Measurements from ENCODE around the gene ZSWIM7. TPM values are rescaled to one million over a fixed set of nuclear protein-coding genes. Genes with fewer than 3 reads are reported as not detected.
"Not testable (repeated sequence)": the region's sequence is repeated elsewhere in the genome, so short reads cannot be mapped to it uniquely, and the experiment has no call there.

Gene ZSWIM7
- total and polyA plus RNA-seq, 2 experiments from 2014 or later: 16.3 to 50.4 TPM

GRCh38 chr17:15941781-15942180 is 57.7 kb downstream of the ZSWIM7 start:
- TF ChIP-seq POLR2AphosphoS5 (IDR thresholded peaks at IDR 0.05; ENCODE audit: low read depth): no peak
- TF ChIP-seq JUNB (IDR thresholded peaks at IDR 0.05; ENCODE audit: unreplicated experiment): no peak
- no peak for TF ChIP-seq EZH2phosphoT487 (IDR thresholded peaks at IDR 0.05; ENCODE audit: unreplicated experiment)
- TF ChIP-seq ZNF114 (CRISPR knock-in tag; IDR thresholded peaks at IDR 0.05): no peak
- TF ChIP-seq ZNF331 (CRISPR knock-in tag; IDR thresholded peaks at IDR 0.05; ENCODE audit: low read depth): no peak
- no peak for TF ChIP-seq NANOG (IDR thresholded peaks at IDR 0.05; ENCODE audit: borderline replicate concordance)
- TF ChIP-seq CTCF (conservative IDR thresholded peaks at IDR 0.05; ENCODE audit: low read depth in 2 of 2): no peak
- TF ChIP-seq STAT1 (IDR thresholded peaks at IDR 0.05; ENCODE audit: unreplicated experiment): no peak
- TF ChIP-seq REST (IDR thresholded peaks at IDR 0.05; ENCODE audit: unreplicated experiment): no peak
- TF ChIP-seq ETS1 (IDR thresholded peaks at IDR 0.05): no peak
- no peak for TF ChIP-seq CREB1 (CRISPR knock-in tag; IDR thresholded peaks at IDR 0.05; ENCODE audit: low read depth)
- no peak overlapping the region for H3K27ac Mint-ChIP-seq
- H3K27ac ChIP-seq (ENCODE audit: low read depth): no peak overlapping the region

GRCh38 chr17:15936481-15936880 is 63.0 kb downstream of the ZSWIM7 start:
- DNase-seq (ENCODE audit: low spot score); H3K9me3 Mint-ChIP-seq; H3K27me3 ChIP-seq (ENCODE audit: insufficient read depth); H3K27ac ChIP-seq (ENCODE audit: low read depth); H3K9me2 ChIP-seq (ENCODE audit: insufficient read depth); H3K27me3 Mint-ChIP-seq (ENCODE audit: insufficient read depth, low read depth, poor library complexity); H3K36me3 ChIP-seq (ENCODE audit: insufficient read depth); ATAC-seq; H3K4me1 Mint-ChIP-seq; H3K4me1 ChIP-seq (ENCODE audit: insufficient read depth); H2AFZ ChIP-seq; H3K4me3 Mint-ChIP-seq; H3K4me2 ChIP-seq; H3K27ac Mint-ChIP-seq; H3F3A ChIP-seq (replicated peaks; ENCODE audit: low read depth); H3K36me3 Mint-ChIP-seq (ENCODE audit: low read depth); H4K20me1 ChIP-seq (replicated peaks; ENCODE audit: insufficient read depth); H3K4me3 ChIP-seq; H3K79me2 ChIP-seq (replicated peaks; ENCODE audit: insufficient read depth): not testable (repeated sequence)

More at GRCh38 chr17:15941781-15942180, 57.7 kb downstream of the ZSWIM7 start:
- H3K4me1 Mint-ChIP-seq: peaks cover 11% of the 10 kb centered on the region
- H3K4me2 ChIP-seq: no peak overlapping the region
- no peak for ATAC-seq
- H3K9me2 ChIP-seq (ENCODE audit: insufficient read depth): no peaks in the 10 kb centered on the region
- H3F3A ChIP-seq (replicated peaks; ENCODE audit: low read depth): peaks cover 2% of the 10 kb centered on the region; the same call in 1 of the 2 replicates
- peaks cover 40% of the 10 kb centered on the region for H3K27me3 ChIP-seq (ENCODE audit: insufficient read depth)
- H3K4me3 Mint-ChIP-seq: no peak overlapping the region
- H3K36me3 ChIP-seq (ENCODE audit: insufficient read depth): no peaks in the 10 kb centered on the region
- 0 out of 2 replicates have a peak overlapping the region, but pooled peaks have one; percentile 14 for H2AFZ ChIP-seq
- H4K20me1 ChIP-seq (replicated peaks; ENCODE audit: insufficient read depth): no peaks in the 10 kb centered on the region
- H3K27me3 Mint-ChIP-seq (ENCODE audit: insufficient read depth, low read depth, poor library complexity): peaks cover 34% of the 10 kb centered on the region
- peaks cover 6% of the 10 kb centered on the region; the same call in 1 of the 2 replicates for H3K4me1 ChIP-seq (ENCODE audit: insufficient read depth)
- no peak overlapping the region for H3K4me3 ChIP-seq
- peaks cover 3% of the 10 kb centered on the region; the same call in 1 of the 3 replicates for H3K9me3 Mint-ChIP-seq
- no peaks in the 10 kb centered on the region; the same call in 2 of the 3 replicates for H3K36me3 Mint-ChIP-seq (ENCODE audit: low read depth)
- no peak for DNase-seq (ENCODE audit: low spot score)
- no peaks in the 10 kb centered on the region for H3K79me2 ChIP-seq (replicated peaks; ENCODE audit: insufficient read depth)
